D721Med (cell line): ENCODE results near the gene HRH3.

Source experiments
- DNase-seq: peaks from one replicate; pipeline ENCODE4 v3.0.0; 2011; ENCODE audit warnings: low spot score; ENCODE audit not compliant: insufficient read length
- FAIRE-seq: peaks from 2 replicates; lab custom pipeline; 2011; peaks lifted over from hg19 to GRCh38; lab: Jason Lieb, UNC
- TF ChIP-seq, protein P1 (sequence below): IDR thresholded peaks from 2 replicates; pipeline ENCODE4 v1.5.1; 2012; ENCODE audit warnings: mild to moderate bottlenecking, control low read depth; ENCODE audit not compliant: insufficient read depth; ENCODE audit errors: missing control alignments

Gene HRH3

DNA sequence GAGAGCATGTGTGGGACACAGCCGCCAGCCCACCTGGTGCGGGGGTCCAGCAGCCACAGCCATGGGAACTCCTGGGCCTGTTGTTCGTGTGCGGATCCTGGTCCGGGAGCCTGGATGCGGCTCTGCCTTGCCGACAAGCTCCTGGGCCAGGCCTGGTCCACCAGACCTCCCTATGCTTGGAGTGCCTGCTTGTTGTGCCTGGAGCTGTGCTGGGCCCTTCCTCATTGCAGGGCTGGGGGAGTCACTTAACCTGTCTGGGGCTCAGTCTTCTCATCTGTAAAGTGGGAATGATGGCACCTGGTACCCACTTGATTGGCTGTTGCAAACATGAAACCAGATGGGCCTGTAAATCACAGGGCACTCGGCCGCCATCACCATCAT, 15.7 kb upstream of the HRH3 start:
- TF ChIP-seq, protein P1, sequence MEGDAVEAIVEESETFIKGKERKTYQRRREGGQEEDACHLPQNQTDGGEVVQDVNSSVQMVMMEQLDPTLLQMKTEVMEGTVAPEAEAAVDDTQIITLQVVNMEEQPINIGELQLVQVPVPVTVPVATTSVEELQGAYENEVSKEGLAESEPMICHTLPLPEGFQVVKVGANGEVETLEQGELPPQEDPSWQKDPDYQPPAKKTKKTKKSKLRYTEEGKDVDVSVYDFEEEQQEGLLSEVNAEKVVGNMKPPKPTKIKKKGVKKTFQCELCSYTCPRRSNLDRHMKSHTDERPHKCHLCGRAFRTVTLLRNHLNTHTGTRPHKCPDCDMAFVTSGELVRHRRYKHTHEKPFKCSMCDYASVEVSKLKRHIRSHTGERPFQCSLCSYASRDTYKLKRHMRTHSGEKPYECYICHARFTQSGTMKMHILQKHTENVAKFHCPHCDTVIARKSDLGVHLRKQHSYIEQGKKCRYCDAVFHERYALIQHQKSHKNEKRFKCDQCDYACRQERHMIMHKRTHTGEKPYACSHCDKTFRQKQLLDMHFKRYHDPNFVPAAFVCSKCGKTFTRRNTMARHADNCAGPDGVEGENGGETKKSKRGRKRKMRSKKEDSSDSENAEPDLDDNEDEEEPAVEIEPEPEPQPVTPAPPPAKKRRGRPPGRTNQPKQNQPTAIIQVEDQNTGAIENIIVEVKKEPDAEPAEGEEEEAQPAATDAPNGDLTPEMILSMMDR, result no peak
- FAIRE-seq (no peak), DNase-seq (no peak)

DNA sequence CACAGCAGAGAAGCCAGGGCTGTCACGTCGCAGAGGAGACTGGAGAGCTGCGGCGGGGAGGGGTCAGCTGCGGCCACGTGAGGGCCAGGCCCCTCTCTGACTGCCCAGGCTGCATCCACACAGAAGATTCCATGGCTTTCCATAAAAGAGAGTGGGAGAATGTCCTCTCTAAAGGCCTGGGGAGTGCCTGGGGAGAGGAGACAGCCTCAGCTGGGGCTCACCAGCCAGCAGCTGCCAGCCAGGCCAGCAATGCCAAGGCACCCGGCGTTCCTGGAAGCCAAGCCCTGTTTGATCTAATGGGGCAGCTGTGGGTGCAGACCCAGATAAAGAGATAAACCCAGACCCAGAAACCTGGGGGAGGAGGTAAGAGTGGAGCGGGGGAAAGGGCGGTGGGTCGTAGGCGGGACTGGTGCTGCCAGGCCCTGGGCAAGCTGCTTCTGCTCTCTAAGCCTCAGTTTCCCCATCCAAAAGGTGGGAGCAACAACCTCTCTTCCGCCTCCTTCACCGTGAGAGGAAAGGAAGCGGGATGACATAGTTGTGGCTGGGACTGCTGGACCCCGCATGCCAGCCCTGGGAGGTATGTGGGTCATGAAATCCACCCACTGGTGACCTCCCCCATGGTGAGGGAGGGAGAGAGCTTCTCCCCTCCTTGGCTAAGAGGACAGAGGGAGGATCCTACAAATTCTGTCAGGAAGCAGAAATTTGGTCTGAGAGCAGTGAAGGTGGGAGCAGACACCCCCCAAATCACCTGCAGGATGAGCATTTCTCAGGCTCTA, 15.1 kb upstream of the HRH3 start:
- DNase-seq (no peak), FAIRE-seq (no peak)
- TF ChIP-seq, protein P1, result no peak

DNA sequence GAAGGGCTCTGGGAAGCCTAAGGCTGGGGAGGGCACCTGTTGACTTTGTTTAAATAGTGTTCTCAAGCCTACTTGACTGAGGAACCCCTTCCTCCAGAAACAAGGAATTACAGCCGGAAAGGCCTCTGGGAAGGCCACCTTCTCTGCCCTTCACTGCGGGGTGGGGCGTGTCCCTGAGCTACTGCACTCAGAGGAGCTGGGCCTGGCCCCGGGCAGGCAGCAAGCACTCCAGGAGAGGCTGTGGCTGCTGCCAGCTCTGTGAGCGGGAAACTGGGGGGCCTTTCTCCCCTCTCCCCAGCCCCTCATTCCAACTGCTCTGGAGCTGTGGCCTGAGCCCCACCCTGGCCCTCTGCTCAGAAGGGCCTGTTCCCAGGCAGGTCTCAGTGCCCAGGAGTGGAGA, 14.3 kb upstream of the HRH3 start:
- FAIRE-seq (no peak), DNase-seq (no peak)
- TF ChIP-seq, protein P1, result no peak

DNA sequence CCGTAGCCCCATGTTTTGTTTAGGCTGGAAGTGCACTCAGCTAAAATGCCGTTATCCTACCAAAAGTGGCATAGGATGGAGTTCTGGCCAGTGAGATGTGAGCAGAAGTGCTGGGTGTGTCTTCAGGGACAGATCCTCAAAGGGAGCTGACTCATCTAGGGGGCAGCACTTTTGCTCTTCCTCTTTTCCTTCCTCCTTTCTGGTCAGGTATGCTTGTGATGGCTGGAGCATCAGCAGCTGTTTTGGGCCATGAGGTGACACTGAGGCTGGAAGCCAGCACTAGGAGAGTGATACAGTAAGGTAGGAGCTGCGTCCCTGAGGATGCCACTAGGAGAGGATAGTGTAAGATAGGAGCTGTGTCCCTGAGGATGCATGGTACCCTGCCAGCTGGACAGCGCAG, 13.6 kb upstream of the HRH3 start:
- TF ChIP-seq, protein P1, result no peak
- DNase-seq, result no peak
- no peak for FAIRE-seq

DNA sequence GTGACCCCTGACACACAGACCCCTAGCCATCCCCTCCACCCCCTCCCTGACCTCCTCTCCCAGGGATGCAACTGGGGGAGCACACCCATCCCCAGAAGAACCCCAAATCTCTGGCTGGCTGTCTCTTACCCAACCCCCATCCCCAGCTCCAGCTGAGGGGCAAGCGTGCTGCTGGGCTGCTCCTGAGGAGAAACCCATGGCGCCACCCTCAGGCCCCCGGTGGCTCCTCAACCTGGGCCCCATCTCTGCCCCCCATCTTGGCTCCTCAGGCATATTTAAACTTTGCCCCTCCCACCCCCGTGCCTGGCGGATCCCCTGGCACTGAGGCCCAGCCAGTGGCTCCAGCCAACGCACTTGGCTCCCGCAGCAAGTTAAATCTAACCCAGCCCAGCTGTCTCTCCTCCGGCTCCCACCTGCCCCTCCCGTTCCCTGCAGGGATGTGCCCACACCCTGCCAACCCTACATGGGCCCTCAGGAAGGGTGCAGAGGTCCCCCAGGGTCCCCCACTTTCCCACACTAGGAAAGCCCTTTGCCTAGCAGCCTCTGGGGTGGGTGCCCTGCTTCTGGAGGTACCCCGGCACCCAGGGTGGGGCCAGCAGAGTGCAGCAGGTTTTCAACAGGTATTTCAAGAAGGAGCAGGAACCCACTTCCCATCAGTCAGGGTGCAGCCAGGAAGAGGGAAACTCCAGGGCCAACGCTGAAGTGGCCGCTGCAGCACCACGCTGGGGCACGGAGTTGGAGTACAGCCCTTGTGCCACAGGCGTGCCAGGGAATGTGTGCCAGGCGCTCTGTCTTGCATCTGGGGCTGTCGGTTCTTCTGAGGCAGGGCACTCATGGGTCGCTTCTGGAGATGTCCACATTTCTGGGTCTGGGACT, 12.9 kb upstream of the HRH3 start:
- no peak for DNase-seq
- TF ChIP-seq, protein P1, result no peak
- no peak for FAIRE-seq

DNA sequence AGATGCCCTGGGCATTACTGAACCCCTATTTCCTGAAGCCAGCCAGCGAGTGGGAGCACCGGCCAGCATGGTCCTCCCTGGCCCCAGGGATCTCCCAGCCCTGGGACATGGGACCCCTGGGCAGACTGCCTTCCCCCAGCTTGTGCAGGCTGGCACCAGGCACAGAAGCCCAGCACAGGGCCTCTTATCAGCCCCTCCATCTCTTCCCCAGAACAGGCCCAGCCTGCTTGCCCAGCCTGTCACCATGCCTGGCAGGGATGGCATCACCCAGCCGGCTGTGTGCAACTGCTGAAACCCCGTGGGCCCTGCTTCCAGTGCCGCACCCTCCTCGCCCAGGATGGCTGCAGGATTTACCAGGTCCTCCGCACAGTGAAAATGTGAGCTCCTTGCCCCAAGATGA, 12.1 kb upstream of the HRH3 start:
- DNase-seq (no peak), FAIRE-seq (no peak)
- TF ChIP-seq, protein P1, result no peak
